HG03196 (cell line): ENCODE results near the gene MIF4GD.
"Not testable (repeated sequence)": the region's sequence is repeated elsewhere in the genome, so short reads cannot be mapped to it uniquely, and the experiment has no call there.

ENCODE experiments used
- ATAC-seq: cut with Tn5 transposase; IDR thresholded peaks from one replicate; pipeline ENCODE4 v1.9.1; 2021; ENCODE audit not compliant: unreplicated experiment

MIF4GD gene

DNA sequence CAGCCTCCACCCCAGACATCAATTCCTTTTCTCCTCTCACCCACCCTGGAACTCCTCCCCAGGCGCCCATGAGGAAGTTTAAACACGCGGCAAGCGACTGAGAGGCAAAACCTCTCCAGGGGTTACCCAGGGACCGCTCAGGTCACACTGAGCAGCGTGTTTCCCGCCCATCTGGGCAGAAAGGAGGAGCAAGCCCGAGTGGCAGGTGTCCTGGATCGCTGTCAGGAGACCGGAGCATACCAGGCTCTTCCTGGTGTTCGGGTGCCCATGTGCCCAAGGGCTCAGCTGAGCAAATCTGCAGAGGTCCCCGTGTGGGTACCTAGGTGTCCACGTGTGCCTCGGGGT lies 17.7 kb upstream of the MIF4GD start:
- peak; percentile 5 for ATAC-seq

DNA sequence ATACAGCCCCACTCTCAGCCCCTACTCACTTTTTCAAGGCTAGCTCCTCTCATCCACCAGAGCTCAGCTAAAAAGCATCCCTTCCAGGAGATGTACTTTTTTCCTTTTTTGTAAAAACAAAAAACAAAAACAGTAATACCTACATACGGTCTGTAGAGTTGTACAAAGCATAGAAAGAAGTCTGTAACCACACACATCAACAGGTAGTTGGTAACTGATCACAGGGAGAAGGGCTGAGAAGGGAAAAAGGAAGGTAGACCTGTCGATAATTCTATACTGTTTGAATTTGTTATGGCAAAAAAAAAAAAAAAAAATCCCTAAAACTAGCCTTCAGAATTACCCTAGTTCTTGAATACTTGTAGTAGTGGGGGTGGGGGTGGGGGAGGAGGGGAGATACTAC lies 17.3 kb upstream of the MIF4GD start:
- no peak for ATAC-seq

DNA sequence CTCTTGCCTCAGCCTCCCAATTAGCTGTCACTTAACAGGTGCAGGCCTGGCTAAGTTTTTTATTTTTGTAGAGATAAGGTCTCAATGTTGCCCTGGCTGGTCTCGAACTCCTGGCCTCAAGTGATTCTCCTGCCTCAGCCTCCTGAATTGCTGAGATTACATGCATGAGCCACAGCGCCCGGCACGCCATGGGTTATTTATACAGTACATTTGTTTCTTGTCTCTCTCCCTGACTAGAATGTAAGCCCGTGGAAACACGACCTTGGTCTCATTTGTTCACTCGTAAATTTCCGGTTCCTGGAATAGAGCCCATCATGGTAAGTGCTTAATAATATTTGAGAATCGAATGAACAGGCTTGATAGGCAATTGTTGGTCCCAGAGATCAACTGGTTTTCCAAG lies 16.2 kb upstream of the MIF4GD start:
- ATAC-seq = no peak

DNA sequence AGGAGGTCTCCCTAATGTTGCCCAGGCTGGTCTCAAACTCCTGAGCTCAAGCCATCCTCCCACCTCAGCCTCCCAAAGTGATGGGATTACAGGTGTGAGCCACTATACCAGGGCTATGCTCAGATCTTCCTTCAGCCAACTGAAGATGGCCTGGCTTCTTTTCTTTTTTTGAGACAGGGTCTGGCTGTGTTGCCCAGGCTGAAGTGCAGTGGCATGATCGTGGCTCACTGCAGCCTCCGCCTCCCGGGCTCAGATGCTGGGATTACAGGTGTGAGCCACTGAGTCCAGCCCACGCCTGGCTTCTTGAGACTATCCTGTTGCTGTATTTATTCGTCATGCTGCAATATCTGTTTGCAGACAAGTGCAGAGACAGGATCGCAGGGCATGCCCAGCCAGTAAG lies 14.1 kb upstream of the MIF4GD start:
- no peak for ATAC-seq

DNA sequence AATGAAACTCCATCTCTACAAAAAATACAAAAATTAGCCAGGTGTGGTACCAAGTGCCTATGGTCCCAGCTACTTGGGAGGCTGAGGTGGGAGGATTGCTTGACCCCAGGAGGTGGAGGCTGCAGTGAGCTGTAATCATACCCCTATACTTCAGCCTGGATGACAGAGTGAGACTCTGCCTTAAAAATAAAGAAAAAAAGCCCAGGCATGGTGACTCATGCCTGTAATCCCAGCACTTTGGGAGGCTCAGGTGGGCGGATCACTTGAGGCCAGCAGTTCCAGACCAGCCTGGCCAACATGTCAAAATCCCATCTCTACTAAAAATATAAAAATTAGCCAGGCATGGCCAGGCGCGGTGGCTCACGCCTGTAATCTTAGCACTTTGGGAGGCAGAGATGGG lies 9.2 kb upstream of the MIF4GD start:
- not testable (repeated sequence) for ATAC-seq

DNA sequence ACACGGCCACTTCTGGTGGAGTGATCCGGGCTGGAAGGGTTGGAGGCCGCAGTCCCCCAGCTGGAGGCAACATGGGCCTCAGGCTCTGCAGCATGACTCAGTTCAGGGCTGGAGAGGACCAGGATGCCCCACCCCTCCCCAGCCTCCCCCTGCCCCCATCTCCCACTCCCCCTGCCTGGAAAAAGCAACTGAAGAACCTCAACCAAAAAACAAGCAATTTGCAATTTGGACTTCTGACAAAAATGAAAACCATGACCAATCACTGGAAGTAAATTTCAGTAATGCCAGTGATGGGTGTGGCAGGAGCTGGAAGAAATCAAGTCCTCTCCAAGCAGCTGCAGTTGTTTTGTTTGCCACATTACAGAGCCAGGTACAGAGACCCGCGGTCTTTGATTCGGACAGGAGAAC lies 6.6 kb upstream of the MIF4GD start:
- no peak for ATAC-seq

DNA sequence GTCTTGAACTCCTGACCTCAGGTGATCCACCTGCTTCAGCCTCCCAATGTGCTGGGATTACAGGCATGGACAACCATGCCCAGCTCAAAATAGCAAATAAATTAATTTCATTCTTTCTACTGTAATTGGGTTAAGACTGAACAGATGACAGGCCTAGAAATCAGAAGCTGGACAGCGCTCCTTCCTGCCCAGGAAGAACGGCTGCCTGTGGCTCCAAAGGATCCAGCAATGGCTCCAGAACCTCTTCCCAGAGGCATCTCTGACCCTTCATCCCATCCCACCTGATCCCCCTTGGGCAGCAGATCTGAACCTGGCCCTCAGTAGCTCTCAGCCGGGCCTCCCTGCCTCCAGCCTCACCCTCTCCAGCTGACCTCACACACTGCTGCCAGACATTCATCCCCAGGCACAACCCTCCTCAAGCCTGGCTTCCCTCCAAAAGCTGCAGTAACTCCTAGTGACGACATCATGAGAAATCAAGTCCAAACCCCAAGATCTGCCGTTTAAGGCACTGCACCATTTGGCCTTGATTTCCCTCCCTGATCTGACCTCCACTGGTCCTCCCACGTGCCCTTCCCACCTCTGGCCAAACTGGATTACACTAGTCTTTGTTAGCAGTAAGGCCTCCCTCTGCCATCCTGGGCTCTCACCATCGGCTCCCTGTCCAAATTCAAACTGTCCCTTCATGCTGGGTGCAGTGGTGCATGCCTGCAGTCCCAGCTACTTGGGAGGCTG lies 3.1 kb upstream of the MIF4GD start:
- ATAC-seq = no peak

DNA sequence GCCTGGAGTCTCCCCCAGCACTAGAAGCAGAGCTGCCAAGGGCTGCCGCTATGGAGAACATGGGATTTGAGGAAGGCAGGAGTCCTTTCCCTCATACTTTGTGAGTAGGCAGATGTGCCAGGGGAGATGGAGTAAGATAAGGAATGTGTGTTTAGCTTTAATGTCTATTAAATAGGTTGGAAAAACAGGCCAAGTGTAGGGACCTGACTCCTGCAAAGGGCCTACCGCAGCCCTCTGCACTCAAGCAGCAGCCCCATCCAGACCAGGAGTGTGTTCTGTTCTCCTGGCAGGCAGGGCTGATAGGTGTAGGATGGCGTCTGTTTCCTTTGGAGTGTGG lies 1.8 kb upstream of the MIF4GD start:
- ATAC-seq = no peak

DNA sequence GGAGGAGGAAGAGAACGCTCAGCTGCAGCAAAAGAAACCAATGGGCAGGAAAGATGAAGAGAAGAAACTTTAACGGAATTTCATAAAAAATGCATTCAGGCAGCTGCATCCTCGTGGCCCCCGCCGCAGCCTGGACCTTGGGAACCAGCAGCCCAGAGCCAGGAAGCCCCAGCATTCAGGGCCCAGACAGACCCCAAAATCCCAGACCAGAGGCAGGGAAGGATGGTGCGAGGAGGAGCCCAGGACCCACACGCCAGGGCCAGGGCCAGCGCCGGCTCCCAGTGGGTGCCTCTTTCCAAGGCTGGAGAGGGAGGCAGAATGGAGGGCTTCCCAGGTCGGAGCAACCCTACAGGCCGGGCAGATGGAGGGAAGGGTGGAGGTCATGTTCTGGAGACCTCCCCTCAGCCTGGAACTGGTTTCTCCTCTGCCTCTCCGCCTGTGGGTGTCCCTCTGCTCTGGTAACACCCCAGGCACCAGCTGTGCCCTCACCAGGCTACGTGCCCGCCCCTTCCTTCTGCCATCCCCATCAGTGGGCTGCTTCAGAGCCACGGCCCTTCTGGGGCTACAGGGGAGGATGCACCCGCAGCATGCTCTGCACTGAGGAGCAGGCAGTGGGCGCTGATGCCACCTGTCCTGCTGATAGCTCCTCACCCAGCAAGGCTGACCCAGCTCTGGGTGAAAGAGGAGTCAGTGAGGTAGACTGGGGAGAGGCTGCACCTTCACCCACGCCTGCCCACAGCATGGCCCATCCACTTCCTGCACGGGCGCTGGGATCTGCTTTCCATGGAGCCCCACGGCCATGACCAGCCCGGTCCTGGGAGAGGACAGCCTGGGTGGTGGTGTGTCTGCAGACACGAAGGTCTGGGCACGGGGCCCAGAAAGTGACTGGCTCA lies 1.2 kb upstream of the MIF4GD start:
- no peak for ATAC-seq

DNA sequence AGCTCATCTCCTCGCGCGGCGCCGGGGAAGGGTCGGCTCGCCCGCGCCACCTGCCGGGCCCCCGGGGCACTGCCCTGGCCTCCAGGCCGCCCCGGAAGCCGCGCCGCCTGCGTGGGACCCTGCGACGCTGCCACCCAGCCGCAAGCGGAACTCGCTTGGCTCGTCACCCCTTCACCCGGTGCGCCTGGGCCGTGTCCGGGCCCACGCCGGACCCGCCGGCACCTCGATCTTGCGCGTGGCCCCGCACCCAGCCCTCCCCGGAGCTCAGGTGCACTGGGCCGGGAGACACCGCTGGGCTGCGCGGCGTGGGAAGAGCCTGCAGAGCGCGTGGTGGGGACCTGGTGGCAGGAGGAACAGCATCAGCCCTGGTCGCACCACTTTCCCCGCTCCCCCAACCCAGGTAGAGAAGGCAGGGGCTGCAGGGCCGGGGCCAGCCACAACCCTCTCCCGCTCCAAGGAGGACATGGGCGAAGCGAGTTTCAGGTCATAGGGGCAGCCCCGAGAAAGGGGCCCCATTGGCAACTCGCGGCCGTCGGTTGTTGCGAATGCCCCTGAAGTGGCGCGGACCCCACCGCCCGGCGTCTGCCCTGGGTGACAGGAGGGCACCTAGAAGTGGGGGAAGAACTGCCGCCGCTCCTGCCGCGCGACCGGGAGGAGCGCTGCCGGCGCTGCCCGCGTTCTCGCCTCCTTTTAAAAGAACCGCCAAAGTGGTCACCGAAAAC lies 363 bp upstream of the MIF4GD start:
- peak; percentile 74 for ATAC-seq

DNA sequence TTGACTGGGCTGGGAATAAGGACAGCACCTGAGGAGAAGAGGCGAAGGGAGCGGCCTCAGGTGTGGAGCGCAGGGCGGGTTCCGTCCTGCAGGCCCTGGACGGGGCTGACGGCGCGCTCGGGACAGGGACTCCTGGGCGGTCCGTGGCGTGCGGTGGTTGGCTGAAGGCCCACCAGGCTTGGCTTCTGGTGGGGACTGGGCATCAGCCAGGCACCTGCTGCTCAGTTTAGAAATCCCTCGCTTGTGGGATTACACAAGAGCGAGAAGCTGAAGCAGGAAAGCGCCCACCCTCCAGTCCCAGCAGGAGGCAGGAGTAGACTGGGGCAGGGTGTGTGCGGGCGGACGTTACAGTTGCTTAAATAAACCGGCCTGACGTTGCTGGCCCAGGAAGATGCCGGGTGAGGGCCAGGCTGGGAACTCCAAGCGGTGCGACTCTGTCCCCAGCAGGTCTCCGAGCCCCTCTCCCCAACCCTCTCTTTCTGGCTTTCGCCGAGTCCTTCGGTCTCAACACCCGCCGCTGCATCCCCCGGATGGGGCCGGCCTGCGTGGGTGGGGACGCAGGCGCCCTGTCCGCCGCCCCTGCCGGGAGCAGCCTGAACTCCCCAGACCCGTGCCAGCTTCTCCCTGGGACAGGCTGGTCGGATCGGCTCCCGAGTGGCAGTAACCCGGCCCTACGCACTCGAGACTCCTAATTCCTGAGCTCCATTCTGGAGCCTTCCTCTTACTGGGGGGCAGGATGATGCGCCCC lies 639 bp downstream of the MIF4GD start:
- ATAC-seq = peak; percentile 36

DNA sequence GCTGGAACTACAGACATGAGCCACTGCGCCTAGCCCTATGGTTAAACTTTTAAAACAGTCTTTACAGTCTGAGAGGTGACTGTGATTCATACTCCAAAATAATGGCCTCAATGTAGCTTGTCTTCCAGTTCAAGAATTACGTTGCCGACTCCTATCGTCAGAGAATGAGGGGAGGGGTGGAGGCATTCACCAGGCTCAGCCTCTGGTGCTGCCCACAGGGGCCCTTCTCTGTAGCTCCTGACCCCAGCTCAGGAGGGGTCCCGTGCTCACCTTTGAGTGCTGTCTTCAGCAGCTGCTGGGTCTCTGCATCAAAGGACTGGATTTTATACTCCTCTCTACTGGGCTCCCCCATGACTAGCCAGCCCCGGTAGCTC lies 1.2 kb downstream of the MIF4GD start:
- ATAC-seq = no peak

DNA sequence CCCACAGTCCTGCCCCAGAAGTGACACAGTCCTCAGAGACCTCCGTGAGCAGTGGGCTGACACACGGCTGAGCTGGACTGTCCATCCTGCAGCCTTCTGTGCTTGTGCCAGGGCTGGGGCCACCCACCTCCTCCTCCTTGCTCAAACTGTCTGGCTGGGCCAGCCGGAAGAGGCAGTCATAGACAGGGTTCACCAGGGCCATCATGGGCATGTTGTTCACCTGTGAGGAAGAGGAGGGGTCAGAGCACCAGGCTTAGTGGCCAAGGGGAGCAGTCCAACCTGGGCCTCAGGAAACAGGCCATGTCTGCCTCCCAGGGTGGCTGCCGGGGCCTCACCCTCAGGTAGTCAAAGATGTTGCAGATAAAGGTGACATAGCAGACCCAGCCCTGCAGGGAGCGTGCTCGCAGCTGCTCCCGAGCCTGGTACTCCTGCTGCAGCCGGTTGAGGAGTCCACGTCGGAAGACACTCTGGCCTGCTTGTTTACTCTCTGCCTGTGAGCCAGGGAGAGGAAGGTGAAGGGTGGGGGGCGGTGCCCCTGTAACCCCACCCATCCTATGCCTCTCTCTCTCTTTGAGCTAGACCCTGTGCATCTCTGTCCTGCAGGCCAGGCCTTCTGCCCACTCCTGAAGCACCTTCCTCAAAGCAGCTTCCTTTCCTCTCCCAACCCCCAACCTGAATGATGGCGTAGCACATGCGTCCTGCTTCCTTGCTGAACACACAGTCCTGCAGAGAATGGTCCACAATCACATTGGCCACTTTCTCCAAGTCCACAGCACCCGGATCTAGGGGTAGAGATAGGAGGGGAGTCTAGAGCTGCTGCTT lies 3.4 kb downstream of the MIF4GD start:
- ATAC-seq = no peak

DNA sequence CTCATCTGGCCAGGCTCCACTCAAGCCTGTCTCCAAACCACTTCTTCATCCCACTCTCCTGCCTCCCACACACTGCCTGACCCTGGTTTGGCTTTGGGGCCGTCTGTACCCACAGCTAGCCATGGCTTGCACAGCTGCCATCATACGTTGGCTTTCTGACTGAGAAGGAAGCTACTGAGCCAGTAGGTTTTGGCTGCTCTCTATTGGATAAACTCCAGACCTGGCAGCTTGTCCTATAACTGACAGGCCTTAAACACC lies 3.9 kb downstream of the MIF4GD start:
- ATAC-seq = no peak

DNA sequence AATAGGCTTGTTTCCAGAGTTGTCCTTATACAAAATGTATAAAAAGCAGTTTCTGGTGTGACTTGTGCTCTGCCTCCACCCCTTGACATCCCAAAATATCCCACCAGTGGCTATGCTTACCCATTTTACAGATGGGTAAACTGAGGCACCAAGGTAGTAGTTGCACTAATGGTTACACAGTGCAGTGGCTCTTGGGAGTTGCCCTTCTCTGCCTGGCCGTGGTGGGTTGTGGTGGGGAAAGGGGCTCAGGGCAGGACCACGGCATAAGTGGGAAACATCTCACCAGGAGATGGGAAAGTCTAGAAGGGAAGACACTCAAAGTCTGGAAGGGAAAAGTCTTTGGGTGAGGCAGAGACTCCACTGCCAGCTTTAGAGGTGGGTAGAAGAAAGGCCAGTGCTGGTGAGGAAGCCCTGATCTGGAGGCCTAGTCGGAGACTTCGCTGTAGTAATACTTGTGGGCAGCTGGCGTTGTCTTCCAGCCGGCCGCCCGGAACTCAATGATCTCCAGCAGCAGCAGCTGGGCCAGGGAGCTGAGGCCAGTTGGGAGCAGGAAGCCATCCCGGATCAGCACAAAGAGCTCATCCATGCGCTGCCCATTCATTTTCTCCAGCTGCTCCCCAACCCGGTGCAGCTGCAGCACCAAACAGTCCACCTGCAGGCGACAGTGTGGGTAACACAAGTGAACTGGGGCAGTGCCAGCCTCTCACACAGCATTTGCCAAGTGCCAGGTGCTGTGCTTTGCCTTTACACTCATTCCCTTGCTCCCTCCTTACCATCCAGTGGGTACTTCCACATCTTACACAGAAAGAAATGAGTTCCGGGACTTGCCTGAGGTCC lies 4.5 kb downstream of the MIF4GD start:
- no peak for ATAC-seq

DNA sequence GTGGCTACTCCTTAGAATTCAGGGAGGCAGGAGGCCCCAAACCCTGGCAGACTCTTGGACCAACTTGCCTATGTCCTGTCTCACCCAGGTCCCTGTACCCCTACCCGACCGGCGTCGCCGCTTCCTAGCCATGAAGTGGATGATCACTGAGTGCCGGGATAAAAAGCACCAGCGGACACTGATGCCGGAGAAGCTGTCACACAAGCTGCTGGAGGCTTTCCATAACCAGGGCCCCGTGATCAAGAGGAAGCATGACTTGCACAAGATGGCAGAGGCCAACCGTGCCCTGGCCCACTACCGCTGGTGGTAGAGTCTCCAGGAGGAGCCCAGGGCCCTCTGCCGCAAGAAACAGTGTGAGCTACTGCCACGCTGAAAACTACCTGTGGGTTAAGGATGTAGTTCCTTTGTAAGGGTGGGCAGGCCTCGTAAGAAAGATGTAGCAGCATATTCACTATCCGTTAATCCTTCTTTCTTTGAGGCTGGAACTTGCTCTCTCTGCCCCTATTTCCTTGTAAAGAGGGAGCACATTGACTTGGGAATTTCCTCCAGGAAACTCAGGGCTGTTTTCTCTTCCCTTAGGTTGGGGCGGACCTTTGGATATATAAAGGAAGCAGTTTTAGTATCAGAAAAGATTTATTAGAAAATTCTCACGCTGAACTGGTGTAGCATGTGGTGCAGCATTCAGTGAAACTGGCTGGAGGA lies 5.3 kb downstream of the MIF4GD start:
- no peak for ATAC-seq

DNA sequence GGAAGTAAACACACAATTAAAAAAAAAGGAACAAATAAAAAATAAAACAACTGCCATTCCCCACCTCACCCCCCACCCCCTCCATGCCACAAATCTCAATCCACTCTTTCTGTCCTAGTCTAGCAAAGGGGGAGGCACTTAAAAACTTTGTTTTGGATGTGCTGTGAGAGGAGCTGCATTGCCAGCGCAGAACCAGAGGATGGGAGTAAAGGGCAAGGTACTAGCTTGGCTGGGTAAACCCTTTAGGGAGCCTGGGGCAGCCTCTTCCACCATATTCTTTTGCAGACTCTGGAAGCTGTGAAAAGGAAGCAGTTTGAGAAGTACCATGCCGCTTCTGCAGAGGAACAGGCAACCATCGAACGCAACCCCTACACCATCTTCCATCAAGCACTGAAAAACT lies 8.0 kb downstream of the MIF4GD start:
- ATAC-seq = no peak

DNA sequence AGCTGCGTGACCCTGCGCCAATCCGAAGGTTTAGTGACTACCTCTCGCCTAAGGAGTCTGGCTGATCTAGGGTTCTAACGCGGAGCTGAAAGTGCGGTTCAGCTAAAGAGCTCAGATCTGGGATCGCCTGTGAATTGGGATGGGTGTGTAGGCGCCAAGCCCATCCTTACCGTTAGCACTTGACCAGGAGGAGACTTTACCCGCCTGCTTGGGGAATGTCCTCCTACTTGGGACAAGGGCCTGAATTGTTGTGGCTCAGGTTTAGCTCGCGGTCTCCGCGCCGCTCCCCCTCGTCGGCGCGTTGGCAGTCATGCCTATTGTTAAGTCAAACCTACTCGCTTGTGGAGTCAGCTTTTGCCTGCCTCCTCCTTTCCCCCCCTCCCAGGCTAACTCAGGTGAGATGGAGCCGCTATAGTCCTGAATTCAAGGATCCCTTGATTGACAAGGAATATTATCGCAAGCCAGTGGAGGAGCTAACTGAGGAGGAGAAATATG lies 8.9 kb downstream of the MIF4GD start:
- ATAC-seq = no peak
